ENCODE results near the gene ZC3H12D. TPM values are rescaled to one million over a fixed set of nuclear protein-coding genes. Genes with fewer than 3 reads are reported as not detected.

ZC3H12D gene
- total RNA-seq, 2 donors from 2014 or later = 1.8 to 2.2 TPM

- DNase-seq (ENCODE audit: low spot score) = peak; percentile 75
- intact Hi-C loops (cut with DNase I) = loop anchor here (2.0 to 10.0 kb wide), 4 partner anchors 347 to 855 kb away; no protein-coding TSS in a partner anchor
Measured at GRCh38 chr6:149429427-149430360, 55.1 kb downstream of the ZC3H12D start.

DNA sequence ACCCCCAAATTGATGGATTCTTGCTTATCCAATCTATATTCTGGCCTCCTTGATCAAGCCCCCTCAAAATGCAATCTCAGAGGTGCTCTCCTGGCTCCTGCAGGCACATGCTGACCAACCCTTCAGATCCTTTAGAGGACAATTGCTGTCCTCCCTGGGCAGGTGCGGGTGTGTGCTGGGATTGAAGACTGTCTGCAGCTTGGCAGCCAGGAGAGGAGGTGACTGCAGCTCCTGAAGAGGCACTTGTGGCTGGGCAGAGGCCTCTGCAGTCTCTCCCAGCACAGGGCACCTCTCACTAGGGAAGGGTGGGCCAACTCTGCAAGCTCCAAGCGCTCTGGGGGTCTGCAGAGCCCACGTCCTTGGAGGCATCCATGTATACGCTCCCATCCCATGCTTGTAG is 56.2 kb downstream of the ZC3H12D start:
- intact Hi-C loops (cut with DNase I) = loop anchor here in 1 of 2 donors (5.0 kb wide), 1 partner anchor 346 kb away; no protein-coding TSS in a partner anchor
- DNase-seq (ENCODE audit: low spot score) = peak; percentile 15

- intact Hi-C loops (cut with DNase I) = loop anchor here in 1 of 2 donors (5.0 kb wide), 1 partner anchor 343 kb away; no protein-coding TSS in a partner anchor
- DNase-seq (ENCODE audit: low spot score) = no peak
Measured at GRCh38 chr6:149425754-149426153, 59.1 kb downstream of the ZC3H12D start.

- DNase-seq (ENCODE audit: low spot score) = no peak
- intact Hi-C loops (cut with DNase I) = loop anchor here in 1 of 2 donors (5.0 kb wide), 1 partner anchor 343 kb away; no protein-coding TSS in a partner anchor
Measured at GRCh38 chr6:149425224-149425623, 59.6 kb downstream of the ZC3H12D start.

DNA sequence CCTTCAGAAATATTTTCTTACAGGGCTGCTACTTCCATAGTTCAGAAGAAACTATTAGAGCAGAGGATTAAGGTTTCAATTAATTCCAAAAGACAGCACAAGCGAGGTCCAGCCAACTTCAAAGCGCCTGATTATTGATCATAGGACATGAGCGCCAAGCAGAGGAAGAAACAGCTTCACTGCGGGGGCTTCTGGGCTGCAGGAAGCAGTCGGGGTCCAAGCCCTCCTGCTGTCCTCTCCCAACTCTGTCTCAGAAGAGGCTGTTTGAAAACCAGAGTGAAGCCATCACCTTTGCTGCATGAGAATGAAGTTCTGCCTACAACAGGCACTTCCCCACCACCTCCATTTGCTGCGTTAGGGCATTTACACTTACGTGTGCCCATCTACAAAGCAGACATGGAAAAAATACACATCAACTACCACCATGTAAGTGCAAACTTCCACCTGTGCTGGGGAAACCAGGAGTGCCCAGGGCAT is 60.8 kb downstream of the ZC3H12D start:
- intact Hi-C loops (cut with DNase I) = no loop called here
- no peak for DNase-seq (ENCODE audit: low spot score)

- DNase-seq (ENCODE audit: low spot score) = no peak
- intact Hi-C loops (cut with DNase I) = no loop called here
Measured at GRCh38 chr6:149422581-149422980, 62.2 kb downstream of the ZC3H12D start.

GRCh38 chr6:149421132-149421531 is 63.7 kb downstream of the ZC3H12D start:
- no peak for DNase-seq (ENCODE audit: low spot score)
- intact Hi-C loops (cut with DNase I) = no loop called here

DNA sequence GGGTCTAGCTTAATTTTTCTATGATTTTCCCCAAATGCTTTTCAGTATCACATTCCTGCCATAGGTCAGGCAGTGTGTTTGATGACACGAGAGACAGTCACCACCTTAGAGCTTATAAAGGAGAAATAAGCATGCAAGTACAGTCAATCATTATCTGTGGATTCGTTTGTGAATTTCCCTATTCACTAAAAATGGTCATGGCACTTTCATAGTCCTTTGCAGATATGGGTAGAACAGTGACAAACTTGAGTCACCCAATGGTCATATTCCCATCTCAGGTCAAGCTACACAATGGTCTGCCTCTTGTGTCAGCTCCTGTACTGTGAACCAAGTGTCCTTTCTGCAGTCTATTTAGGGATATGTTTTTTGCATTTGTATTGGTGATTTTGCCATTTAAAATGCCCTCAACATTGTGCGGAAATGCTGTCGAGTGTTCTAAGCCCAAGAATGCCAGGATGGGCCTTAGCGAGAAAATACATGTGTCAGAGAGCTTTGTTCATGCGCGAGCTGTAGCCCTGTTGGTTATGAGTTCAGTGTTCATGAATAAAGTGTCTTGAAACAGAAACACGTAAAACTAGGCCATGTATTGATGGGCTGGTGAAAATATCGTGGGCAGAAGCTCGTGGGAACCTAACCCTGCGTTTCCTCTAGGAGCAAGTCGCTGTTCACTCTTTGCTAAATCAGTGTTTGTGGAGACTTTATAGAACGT is 65.0 kb downstream of the ZC3H12D start:
- intact Hi-C loops (cut with DNase I) = no loop called here
- no peak for DNase-seq (ENCODE audit: low spot score)

- no peak for DNase-seq (ENCODE audit: low spot score)
- intact Hi-C loops (cut with DNase I) = loop anchor here in 1 of 2 donors (5.0 kb wide), 1 partner anchor 1193 kb away; no protein-coding TSS in a partner anchor
Measured at GRCh38 chr6:149414821-149415220, 70.0 kb downstream of the ZC3H12D start.

- DNase-seq (ENCODE audit: low spot score) = no peak
- intact Hi-C loops (cut with DNase I) = loop anchor here in 1 of 2 donors (5.0 kb wide), 1 partner anchor 1192 kb away; no protein-coding TSS in a partner anchor
Measured at GRCh38 chr6:149414009-149414408, 70.8 kb downstream of the ZC3H12D start.

DNA sequence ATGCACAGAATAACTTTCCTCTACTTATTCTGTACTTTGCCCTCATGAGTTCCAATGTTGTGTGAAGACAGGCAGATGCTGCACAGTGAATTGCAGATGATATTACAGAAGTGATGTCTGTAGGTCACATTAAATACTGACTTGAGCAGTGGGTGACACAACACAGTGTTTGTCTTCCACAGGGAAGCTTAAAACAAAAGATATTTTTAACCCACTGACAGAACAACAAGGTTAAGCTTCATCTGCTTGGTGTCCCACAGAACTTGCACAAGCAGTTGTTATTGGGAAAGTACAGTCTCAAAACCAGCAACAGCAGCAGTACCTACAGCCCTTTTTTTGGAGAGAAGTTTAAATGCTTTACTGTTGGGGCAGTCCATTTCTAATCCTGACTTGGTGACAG is 74.3 kb downstream of the ZC3H12D start:
- intact Hi-C loops (cut with DNase I) = loop anchor here in 1 of 2 donors (5.0 kb wide), 1 partner anchor 1188 kb away; no protein-coding TSS in a partner anchor
- no peak for DNase-seq (ENCODE audit: low spot score)

GRCh38 chr6:149409617-149410016 is 75.2 kb downstream of the ZC3H12D start:
- intact Hi-C loops (cut with DNase I) = loop anchor here in 1 of 2 donors (5.0 kb wide), 1 partner anchor 1187 kb away; no protein-coding TSS in a partner anchor
- no peak for DNase-seq (ENCODE audit: low spot score)

GRCh38 chr6:149405823-149406765 is 78.7 kb downstream of the ZC3H12D start:
- no peak for DNase-seq (ENCODE audit: low spot score)
- intact Hi-C loops (cut with DNase I) = no loop called here

- intact Hi-C loops (cut with DNase I) = no loop called here
Measured at GRCh38 chr6:149403534-149403933, 81.3 kb downstream of the ZC3H12D start.

DNA sequence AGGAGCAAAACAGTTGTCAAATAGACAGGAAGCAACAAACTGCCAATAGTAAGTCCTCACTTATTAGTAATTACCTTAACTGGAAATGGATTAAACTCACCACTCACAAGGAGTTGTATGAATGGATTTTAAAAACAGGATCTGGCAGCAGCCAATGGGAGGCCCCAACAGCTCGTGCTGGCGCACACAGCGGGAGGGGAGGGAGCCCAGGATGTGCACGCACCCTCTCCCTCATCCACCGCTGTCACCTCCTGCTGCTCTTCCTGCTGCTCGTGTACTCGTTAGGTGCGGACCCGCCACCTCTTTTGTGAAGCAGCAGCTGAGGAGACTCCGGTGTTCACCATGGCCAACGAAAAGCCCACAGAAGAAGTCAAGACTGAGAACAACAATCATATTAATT is 84.8 kb downstream of the ZC3H12D start, which contains the start of gene SUMO4:
Gene SUMO4, plus strand, starts transcription at position 213 of the 400 bp plus-strand sequence. Its CDS starts 130 bp downstream, at position 343.
- DNase-seq (ENCODE audit: low spot score) = no peak
- intact Hi-C loops (cut with DNase I) = no loop called here

More at GRCh38 chr6:149403534-149403933, 81.3 kb downstream of the ZC3H12D start:
- no peak for DNase-seq (ENCODE audit: low spot score)

DNA sequence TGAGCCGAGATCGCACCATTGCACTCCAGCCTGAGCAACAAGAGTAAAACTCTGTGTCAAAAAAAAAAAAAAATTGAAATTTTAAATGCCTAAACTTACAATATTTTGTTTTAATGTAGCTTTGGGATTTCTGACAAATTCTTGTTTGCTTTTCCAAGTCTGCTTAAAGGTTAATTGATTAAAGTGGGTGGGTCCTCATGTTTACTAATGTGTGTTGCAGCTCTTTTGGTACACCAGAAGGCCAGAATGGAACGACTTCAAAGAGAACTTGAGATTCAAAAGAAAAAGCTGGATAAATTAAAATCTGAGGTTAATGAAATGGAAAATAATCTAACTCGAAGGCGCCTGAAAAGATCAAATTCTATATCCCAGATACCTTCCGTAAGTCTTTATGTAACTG is 87.4 kb downstream of the ZC3H12D start:
- intact Hi-C loops (cut with DNase I) = no loop called here
- no peak for DNase-seq (ENCODE audit: low spot score)

All from posterior vena cava (tissue), 2 donors.